HG03039 (cell line): ENCODE results near the gene IL22.

ENCODE experiments used
- ATAC-seq: cut with Tn5 transposase; IDR thresholded peaks from one replicate; pipeline ENCODE4 v1.9.1; 2021; ENCODE audit warnings: mild to moderate bottlenecking, moderate library complexity; ENCODE audit not compliant: unreplicated experiment

The IL22 gene, protein sequence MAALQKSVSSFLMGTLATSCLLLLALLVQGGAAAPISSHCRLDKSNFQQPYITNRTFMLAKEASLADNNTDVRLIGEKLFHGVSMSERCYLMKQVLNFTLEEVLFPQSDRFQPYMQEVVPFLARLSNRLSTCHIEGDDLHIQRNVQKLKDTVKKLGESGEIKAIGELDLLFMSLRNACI

DNA sequence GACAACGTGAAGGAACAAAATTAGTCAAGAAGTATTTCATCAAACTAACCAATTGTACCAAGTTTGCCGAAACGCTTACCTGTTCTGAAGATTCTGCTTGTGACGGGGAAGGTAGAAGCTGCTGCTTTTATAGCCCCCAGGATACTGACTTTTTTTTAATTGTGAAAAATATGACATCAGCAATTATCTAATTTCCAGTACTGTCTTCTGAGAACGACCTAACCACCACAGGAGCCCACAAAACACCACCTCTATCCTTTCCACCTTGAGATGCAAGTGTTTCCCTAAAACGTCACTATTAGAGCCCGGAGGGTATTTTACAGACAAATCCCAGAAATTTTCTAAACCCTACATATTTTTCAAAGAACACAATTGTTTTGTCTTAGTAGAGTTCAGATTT, at the start of gene IL22:
IL22 (minus strand) TSS at position 101 of the 400 bp plus-strand sequence. CDS start 156 bp downstream, outside the sequence.
- no peak for ATAC-seq

GRCh38 chr12:68297929-68298328, 44.5 kb upstream of the IL22 start:
- no peak for ATAC-seq

DNA sequence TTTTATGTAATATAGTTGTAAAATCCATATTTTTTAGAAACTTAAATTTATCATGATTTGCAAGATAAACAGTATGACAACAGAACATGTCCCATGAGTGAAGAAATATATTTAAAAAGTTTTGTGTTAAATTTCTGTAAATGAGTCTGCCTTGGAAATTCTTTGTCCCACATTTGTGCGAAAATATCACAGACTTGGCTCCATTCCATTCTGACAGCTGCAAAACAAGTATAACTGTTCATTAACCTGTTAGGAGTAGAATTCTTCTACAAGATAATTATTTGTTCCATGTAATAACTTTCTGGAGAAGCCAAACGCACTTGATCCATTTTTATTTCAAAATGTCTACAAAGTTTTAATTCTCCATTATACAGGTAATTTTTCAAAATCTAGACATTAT, 40.8 kb upstream of the IL22 start:
- no peak for ATAC-seq

GRCh38 chr12:68293347-68293746, 39.9 kb upstream of the IL22 start:
- no peak for ATAC-seq

DNA sequence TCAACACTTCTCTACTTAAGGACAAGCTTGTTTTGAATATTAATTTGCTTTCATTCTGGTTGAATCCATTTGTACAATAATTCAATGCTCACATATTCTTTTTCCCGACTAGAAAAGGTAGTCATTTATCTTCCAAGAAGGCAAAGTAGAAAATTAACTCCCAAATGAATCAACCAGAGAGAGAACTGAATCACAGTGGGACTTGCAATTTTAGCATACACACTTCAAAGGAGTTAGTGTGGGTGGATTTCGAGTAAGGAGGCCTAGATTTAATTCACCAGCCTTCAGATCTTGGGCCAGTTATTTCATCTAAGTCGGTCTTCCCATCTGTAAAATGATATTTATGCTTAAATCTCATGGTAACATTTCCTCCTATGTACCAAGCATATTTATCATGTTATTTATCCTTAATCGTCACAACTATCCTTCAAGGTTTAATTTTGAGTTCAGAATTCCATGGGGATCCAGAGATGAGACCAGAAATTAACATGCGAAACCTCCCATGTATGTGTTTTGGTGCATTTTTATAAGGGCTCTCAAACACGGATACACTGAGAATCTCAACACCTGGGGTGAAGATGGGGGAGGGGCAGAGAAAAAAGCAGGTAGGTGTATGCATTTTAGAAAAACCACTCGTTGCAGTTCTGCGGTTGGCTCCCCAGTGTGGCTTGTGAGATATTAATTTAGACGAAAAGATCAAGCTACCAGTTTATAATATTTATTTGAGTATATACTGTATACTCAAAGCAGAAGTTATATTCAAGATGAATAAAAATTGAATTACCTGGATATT, 38.9 kb upstream of the IL22 start:
- no peak for ATAC-seq

GRCh38 chr12:68291396-68292036, 38.1 kb upstream of the IL22 start:
- ATAC-seq: no peak

GRCh38 chr12:68290126-68290525, 36.7 kb upstream of the IL22 start:
- peak; percentile 92 for ATAC-seq

DNA sequence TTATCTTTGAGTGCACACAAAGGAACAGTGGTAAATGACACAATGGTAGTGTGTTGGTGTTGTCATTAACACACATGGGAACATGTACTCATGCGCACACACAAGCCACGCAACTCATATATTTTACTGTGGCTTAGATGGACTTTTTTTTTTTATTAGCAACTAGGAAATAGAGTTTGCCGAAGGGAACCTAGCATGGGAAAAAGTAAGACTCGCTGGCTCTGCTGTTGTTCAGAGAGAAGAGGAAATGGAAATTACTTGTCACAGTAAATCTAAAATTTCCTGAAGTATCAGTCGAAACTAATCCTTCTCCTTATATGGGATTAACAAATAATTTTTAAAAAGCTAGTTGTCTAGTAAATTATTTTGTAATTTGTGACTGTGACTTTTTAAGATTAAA, 33.7 kb upstream of the IL22 start:
- ATAC-seq: no peak

- no peak for ATAC-seq
These were observed 33.0 kb upstream of the IL22 start for GRCh38 chr12:68286396-68286795.

DNA sequence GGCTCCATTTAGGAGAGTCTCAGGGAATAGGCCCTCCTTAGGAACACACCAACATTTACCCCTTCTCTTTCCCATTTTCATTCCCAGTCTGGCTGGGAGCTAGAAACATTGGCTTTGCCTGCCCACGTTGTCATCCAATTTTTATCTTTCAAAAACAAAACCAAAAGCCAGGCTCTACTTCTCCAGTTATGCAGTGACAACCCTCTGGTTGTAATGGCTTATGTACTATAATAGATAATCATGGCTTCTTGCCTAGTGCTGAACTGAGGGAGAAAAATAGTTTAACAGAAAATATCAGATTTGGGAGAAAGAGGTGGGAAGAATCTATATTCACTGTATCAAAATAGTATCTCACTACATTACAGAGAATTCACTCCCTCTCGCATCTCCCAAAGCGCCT, 32.1 kb upstream of the IL22 start:
- ATAC-seq: no peak

DNA sequence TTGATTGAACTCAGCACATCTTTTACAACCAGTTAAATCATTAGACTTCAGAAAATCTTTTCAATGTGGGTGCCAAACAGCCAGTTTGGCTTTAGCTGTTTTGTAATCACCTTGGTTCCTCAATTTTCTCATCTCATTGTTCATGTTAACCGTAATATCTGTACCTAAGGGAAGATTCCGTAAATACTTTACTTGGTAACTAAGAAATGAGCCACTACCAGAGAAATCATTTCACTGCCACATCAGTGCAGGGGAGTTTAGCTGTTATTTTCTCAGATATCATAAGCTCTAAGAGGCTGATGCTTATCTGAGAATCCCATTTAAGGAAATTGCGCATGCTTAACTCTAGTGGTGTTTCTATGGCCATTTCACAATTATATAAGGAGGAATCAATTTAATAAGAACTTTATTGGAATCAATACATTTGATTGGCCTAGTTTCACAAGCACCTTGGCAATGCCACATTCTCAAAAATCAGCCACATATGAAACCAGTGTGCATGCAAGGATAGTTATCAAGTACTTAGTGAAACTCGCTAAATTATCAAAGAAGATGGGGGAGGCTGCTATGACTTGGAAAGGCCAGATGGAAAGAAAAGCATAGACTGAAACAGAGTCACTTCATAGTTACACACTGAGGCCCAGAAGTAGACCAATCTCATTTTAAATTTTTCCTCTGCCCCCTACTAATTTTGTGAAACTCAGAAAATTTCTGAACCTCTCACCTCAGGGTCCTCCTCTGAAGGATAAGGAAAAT, 28.1 kb upstream of the IL22 start:
- ATAC-seq: no peak

DNA sequence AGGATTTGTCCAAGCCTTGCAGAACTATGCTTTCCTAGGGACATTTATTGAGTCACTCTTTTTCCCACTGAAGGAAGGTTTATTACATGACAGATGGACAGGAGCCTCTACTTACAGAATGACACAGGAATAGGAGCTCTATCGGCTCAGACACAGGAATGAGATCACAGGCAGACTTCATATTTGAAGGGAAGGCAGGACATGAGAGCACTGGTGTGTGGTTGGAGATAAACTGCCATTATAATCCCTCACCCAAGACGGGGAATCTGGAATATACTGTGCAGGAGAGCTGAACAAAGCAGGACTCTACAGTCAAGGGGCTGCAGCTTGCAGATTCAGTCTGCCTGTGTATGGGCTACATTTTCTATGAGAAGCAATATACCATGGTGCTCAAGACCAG, 26.8 kb upstream of the IL22 start:
- ATAC-seq: no peak

DNA sequence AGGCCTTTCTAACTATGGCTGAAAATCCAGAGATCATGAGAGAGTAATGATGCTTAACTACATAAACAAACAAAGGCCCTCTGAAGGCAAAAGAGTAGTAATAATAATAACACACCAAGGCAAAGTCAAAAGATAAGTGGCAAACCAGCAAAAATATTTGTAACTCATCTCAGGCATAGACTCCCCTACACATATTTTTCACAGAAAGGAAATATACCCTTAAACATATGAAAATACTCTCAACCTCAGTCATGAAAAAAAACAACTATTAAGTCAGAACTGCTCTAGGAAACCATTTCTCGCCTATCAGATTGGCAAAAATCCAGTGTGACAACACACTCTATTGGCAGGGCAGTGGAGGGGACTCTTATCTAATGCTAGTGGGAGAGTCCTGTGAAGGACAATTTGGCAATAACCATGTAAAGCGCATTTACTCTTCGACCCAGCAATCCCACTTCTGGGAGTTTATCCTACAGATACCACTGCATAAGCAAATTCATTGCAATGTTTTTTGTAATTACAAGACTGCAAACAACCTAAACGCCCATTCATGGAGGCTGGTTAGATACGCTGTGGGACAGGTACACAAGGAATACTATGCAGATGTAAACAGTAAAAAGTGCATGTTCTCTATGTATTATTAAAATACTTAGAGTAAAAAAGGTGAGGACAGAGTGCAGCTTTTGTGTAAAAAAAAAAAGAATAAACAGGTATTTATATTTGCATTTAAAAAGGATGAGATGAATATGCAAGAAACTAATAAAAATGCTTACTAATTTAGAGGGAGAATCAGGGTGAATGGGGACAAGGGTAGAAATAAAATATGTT, 26.0 kb upstream of the IL22 start:
- ATAC-seq: no peak

GRCh38 chr12:68276402-68276930, 23.1 kb upstream of the IL22 start:
- ATAC-seq: no peak

DNA sequence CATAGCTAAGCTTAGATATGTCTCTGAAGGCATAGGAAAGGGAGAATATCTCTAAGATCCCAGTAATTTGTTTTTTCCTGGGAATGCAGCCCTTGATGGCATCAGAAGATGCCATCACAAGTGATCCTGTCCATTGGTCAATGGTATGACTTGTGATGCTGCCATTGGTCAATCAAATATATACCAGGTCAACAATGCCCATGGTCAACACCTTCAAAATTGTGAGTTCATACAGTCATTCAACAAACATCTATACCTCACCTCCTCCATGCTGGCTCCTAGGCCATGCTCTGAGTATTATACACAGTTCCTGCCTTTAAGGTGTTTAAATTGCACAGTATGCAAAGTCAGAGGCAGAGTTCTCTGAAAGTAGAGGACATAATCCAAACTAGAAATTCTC, 19.3 kb upstream of the IL22 start:
- ATAC-seq: no peak

DNA sequence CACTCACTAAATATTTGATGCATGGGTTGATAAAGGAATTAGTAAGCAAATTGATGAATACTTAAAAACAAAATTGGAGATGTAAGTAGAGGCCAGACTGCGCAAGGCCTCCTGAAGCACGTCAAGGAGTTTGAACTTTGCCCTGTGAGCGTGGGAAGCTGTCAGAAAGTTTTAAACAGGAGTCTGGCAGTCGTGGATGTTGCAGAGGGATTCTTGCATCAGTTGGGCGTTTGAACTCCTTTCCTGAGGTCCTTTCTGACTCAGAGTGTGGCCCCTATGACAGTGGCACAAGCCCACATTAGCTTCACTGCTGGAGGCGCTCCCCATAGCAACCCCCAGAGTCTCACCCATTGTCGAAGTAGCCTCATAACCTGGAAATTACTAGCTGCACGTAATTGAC, 17.9 kb upstream of the IL22 start:
- ATAC-seq: no peak

DNA sequence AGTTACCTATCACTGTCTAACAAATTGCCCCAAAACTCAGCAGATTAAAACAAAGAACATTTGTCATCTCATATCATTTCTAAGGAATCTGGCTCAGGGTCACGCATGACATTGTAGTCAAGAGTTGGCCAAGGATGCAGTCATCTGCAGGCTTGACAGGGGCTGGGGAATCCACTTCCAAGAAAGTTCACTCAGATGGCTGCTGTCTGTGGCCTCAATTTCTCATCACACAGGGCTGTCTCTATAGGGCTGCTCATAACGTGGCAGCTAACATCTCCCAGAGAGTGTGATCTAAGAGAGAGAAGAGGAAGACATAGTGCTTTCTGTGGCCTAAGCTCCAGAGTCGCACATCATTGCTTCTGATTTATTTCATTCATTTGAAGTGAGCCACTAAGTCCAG, 17.0 kb upstream of the IL22 start:
- no peak for ATAC-seq

DNA sequence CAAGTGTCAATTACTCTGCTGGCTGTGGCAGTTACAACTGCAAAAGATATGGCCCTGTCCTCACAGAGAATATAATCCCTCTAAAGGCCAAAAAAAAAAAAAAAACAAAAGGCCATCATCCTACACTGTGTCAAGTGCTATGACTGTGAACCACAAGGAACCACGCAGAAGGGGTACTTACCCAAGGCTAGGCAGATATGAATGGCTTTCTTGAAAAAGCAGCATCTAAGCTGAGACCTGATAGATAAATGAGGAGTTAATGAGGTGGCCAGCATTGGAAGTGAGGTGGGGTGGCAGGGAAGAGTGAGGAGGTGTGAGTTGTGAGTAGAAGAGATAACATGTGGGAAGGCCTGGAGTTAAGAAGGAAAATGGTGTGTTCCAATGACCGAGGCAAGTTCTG, 16.4 kb upstream of the IL22 start:
- ATAC-seq: no peak

DNA sequence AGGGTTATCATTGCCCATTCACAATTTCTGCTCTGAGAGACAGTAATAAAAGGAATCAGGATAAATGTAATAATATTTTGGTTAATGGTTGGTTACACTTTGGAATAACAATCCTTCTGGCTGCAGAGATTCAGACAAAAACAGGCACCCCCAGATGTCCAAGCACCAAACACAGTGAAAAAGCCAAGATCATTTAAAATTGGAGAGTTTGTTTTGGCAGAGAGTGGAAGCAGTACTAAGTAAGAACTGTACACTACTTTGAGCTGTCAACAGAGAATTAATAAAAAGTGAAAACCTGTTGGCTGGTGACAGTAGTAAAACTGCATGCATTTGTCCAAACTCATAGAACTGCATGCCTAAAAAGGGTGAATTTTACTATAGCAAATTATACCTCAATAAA, 15.6 kb upstream of the IL22 start:
- no peak for ATAC-seq

DNA sequence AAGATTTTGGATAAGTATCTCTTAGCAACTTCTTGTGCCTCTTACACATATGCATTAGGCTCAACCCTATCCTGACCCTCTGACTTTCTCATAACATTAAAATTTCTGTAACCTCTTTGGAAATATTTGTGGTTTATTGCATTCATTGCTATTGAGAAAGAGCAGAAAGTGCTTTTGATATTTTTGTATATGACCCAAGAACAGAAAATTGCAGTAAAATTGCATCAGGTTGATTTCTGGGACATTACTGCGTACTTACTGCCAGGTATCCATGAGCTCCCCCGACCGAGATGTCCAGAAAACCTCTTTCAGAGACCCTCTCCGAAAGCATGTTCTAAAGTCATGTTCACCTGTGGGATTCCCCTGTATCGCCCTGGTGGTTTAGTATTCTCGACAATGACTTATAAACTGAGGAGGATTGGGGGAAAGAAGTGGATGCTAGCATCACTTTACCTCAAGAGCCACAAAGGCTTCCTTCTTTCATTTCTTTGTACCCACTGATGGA, 14.5 kb upstream of the IL22 start:
- ATAC-seq: no peak
